ENCODE results near the gene PITPNC1. TPM values are rescaled to one million over a fixed set of nuclear protein-coding genes. Genes with fewer than 3 reads are reported as not detected.
A peak's percentile ranks its signal among the peaks of the same experiment; 100 is the strongest.
"Not testable (repeated sequence)": the region's sequence is repeated elsewhere in the genome, so short reads cannot be mapped to it uniquely, and the experiment has no call there.

PITPNC1 gene
- 10 to 100 TPM in 6 of 9 donors, 1 to 10 TPM in 3; 4.9 to 33.0 (median 14.8) TPM for total RNA-seq
- 10 to 100 TPM in 1 of 3 donors, 1 to 10 TPM in 2; 6.8 to 15.4 (median 8.5) TPM for polyA plus RNA-seq
- long read RNA-seq, donor 1, result 0 reads
- long read RNA-seq, donor 2, result 0 reads
- long read RNA-seq, donor 3, result 0 reads
- long read RNA-seq, donor 4, partial matches to known transcripts, result 2 of 6 reads
- long read RNA-seq, donor 4, other reads (novel, unspliced or antisense), result 4 of 6 reads
- long read RNA-seq, donor 5, partial matches to known transcripts, result 0 of 46 reads
- long read RNA-seq, donor 5, other reads (novel, unspliced or antisense), result 46 of 46 reads
- long read RNA-seq, donor 6, partial matches to known transcripts, result 0 of 2 reads
- long read RNA-seq, donor 6, other reads (novel, unspliced or antisense), result 2 of 2 reads
- long read RNA-seq, donor 7, result 0 reads
- long read RNA-seq, donor 8, result 0 reads
- long read RNA-seq, donor 9, result 0 reads
- long read RNA-seq, donor 10, result 0 reads

GRCh38 chr17:67376737-67377487 is at the start of gene PITPNC1:
Gene PITPNC1, plus strand, starts transcription at chr17:67377281.
- peak in 5 of 6 experiments; percentile 8 to 26 (median 18) for TF ChIP-seq CTCF (IDR thresholded peaks at IDR 0.05)
- peak; percentile 68 to 97 for TF ChIP-seq POLR2A (IDR thresholded peaks at IDR 0.05)
- WGBS, 4 donors, result 0 to 1% (median 0%) methylated on average over 8 to 56 of the region's 56 CpGs

GRCh38 chr17:67328026-67328425 is 49.1 kb upstream of the PITPNC1 start:
- no peak for TF ChIP-seq CTCF (IDR thresholded peaks at IDR 0.05)
- no peak for TF ChIP-seq POLR2A (IDR thresholded peaks at IDR 0.05)
- H3K27ac ChIP-seq, result no peak overlapping the region
- WGBS, 4 donors, result 79 to 86% (median 82%) methylated on average over 3 of the region's 3 CpGs
- H3K4me3 ChIP-seq, result no peak overlapping the region
- H3K9me3 ChIP-seq (replicated peaks in 1 of 3), result no peaks in the 10 kb centered on the region
- intact Hi-C loops (cut with DNase I), result no loop called here
- peak in 1 of 7 donors; percentile 3 for DNase-seq
- H3K27me3 ChIP-seq, result no peaks in the 10 kb centered on the region
- H3K4me1 ChIP-seq (replicated peaks in 1 of 2), result no peaks in the 10 kb centered on the region
- H3K36me3 ChIP-seq (replicated peaks in 1 of 2), result no peaks in the 10 kb centered on the region

More at GRCh38 chr17:67376737-67377487, at the start of gene PITPNC1:
- Histone ChIP-seq H3K27ac (peak within 1 kb of the TSS; percentile 51 to 98 (median 90)), H3K27me3 (no peaks in the 10 kb centered on the region), H3K4me3 (peak within 1 kb of the TSS; percentile 60 to 95 (median 77)), H3K4me1 (replicated peaks in 1 of 2) (peaks cover 0 to 19% of the 10 kb centered on the region in 2 donors), H3K36me3 (replicated peaks in 1 of 2) (no peaks in the 10 kb centered on the region), H3K9me3 (replicated peaks in 1 of 3) (no peaks in the 10 kb centered on the region)
- intact Hi-C loops (cut with DNase I), result loop anchor here (5.0 kb wide), 3 partner anchors 100 to 310 kb away; no protein-coding TSS in a partner anchor
- peak; percentile 88 to 92 (median 91) for DNase-seq

- DNase-seq, result peak in 1 of 7 donors; percentile 21
- H3K9me3 ChIP-seq (replicated peaks in 1 of 3); H3K36me3 ChIP-seq (replicated peaks in 1 of 2); H3K4me1 ChIP-seq (replicated peaks in 1 of 2); H3K27me3 ChIP-seq; H3K4me3 ChIP-seq; H3K27ac ChIP-seq; intact Hi-C loops (cut with DNase I): not testable (repeated sequence)
- 64 to 98% (median 91%) methylated on average over 2 to 8 of the region's 8 CpGs for WGBS, 4 donors
These were observed 45.5 kb upstream of the PITPNC1 start for GRCh38 chr17:67331381-67332161.

GRCh38 chr17:67332162-67332508 is 44.9 kb upstream of the PITPNC1 start:
- H3K36me3 ChIP-seq (replicated peaks in 1 of 2); H3K27ac ChIP-seq; H3K4me3 ChIP-seq; intact Hi-C loops (cut with DNase I); H3K9me3 ChIP-seq (replicated peaks in 1 of 3); H3K4me1 ChIP-seq (replicated peaks in 1 of 2); H3K27me3 ChIP-seq; DNase-seq: not testable (repeated sequence)
- 89 to 100% (median 92%) methylated on average over 1 of the region's 1 CpG for WGBS, 4 donors

Data from adrenal gland (tissue), 19 donors.